GF-D8 (cell line): ENCODE data around the gene UBAC2.

Experiments used
- DNase-seq: peaks from one replicate; lab custom pipeline; 2025; lab: John Stamatoyannopoulos, UW

Gene UBAC2

DNA sequence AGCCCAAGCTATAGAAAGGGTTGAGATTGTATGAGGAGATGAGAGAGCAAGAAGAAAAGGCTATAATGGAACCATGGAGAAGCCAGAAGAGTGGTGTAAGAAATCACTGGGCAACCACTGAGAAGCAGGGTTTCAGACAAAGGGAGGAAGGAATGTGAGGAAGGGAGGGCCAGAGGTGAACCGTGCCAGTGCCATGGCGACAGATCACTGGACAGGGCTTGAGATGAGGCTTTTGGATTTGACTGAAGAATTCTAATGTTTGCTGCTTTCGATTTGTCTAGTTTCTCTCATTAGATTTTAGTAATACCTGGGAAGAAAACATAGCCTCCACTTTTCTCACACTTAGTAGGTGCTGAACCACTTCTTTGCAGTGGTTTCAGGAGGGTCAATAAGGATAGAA, 112.8 kb downstream of the UBAC2 start:
- DNase-seq = no peak

DNA sequence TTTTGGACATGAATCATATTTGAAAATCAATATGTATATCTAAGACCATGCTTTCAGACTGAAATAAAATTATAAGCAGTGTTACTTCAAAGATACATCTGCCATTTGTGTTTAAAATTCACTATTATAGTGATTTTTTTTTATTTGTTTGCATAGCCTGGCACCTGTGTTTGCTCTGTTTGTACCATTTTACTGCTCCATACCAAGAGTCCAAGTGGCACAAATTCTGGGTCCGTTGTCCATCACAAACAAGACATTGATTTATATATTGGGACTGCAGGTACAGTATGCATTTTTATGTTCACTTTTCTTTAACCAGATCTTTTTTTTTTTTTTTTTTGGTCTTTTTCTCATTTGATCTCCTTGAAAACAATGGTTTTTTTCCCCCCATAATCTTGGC, 113.3 kb downstream of the UBAC2 start:
- no peak for DNase-seq

DNA sequence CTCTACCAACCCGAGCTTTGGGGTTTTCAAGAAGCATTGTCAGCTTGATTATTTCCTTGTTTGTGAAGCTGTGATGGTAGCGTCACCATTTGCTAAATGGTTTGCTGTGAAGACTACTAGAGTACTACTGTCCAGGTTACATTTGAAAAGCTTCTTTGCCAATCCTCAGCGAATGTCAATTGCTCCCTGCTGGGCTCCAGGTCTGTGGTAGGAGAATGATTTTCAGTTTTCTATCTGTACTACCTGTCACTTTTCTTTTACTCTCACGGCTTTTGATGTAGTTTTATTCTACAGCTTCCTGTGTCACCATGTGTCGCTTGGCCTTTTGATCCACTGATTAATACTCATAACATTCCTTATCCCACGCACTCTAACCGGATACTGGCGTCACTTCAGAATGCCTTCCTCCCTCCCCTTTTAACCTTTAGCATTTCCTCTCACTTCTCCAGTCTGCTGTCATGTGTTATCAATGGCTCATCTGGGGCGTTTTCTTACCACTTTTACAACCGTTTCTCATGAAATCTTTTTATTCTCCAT, 114.1 kb downstream of the UBAC2 start:
- DNase-seq = no peak

DNA sequence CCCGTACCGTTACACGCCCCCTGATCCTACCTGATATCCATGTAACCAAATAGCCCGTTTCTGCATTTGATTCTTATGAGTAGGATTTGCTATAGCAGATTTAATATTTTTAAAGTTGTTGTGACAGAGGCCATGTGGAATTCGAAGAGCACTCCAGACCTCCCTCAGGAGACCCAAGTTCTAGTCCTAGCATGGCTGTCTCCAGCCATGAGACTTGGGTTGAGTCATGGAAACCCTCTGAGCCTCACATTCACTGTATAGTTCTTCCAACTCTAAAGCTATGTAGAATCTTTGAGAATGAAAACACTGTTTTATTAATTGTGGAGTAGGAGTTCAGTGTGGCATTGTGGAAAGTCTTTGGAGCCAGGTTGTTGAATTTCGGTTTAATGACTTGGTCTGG, 114.5 kb downstream of the UBAC2 start:
- DNase-seq = no peak

DNA sequence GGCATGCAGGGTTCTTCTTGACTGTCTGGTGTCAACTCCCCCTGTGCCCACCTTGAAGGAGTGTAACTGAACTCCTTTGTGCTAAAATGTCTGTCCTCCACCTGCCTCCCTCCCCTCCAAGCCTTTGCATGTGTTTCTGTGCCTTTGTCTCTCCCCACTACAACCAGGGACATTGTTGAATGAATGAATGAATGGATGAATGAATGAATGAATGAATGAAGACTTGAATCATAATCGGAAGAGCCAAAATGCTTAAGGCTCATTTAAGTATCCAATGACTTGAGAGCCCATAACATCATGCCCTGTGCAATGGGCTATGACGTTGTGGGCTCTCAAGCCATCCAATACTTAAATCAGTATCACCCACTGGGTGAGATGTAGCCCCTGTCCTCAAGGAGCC, 115.6 kb downstream of the UBAC2 start:
- no peak for DNase-seq

DNA sequence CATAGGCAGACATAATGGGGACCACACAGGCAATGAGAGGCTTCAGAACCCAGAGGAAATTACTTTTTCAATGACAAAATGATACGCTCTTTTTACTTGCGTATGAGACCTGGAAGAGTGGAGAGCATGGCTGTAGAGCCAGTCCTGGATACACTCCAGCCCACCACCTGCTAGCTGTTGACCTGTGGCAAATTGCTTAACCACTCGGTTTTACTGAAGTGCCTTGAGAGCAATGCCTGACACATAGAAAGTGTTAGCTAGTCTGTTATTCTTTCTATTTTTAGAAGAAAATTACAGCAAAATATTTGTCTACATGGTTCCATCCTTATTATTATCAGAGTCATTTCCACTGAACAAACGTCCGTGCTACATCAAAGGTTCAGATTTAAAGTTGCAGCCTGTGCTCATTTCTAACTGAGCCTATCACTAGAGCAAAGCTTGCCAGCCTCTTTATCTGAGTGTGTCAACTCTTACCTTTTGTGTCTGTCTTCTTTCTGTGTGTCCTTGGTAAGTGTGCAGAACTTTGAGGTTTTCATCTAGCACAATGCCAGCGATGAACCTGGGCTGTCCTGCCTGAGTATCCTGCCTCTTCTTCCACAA, 116.1 kb downstream of the UBAC2 start:
- DNase-seq = no peak

DNA sequence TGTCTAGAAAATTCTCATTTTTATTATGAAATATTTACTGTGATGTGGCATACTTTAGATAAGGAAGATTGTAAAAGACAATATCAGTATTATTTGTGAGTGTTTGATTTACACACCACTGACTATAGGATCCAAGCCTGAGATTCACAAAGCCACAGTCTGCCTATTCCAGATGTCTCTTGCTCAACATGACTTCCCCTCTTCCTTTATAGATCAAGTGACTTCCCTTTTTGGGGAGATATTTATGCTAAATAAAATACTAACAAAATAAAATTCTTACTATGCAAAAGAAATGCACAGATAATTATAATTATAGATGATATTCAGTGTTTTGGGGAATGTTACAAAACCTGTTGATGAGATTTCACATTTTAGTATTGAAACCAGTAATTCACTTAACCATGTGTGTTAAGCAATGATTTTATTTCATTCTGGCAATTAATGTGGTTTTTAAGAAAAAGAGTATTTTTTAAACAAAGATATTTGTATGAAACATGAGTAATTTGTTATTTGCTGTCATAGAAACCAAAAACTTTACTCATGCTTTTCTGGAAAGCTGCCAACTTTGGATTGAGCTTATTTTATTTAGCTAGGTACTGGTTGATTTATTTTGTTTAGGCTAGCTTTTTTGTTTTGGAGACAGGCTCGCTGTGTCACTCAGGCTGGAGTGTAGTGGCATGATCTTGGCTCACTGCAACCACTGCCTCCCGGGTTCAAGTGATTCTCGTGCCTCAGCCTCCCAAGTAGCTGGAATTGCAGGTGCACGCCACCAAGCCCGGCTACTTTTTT, 120.2 kb downstream of the UBAC2 start:
- DNase-seq = peak; percentile 88

DNA sequence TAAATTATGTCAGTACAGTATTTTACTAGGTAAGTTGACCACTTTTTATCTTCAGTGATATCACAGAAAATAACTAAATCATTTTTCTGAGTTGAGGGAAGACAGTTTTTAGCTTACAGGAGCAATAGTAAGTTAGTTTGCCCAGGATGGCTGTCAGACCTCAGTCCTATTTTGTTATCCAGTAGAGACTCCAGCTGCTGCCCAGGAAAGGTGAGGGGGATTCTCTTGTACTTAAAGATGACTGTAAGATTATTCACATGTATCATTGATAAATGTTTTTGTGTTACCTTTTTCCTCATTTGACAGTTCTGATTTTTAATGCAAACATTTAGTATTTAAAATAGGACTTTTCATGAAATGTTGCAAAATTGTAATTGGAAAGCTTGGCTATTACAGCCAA, 121.1 kb downstream of the UBAC2 start:
- no peak for DNase-seq

DNA sequence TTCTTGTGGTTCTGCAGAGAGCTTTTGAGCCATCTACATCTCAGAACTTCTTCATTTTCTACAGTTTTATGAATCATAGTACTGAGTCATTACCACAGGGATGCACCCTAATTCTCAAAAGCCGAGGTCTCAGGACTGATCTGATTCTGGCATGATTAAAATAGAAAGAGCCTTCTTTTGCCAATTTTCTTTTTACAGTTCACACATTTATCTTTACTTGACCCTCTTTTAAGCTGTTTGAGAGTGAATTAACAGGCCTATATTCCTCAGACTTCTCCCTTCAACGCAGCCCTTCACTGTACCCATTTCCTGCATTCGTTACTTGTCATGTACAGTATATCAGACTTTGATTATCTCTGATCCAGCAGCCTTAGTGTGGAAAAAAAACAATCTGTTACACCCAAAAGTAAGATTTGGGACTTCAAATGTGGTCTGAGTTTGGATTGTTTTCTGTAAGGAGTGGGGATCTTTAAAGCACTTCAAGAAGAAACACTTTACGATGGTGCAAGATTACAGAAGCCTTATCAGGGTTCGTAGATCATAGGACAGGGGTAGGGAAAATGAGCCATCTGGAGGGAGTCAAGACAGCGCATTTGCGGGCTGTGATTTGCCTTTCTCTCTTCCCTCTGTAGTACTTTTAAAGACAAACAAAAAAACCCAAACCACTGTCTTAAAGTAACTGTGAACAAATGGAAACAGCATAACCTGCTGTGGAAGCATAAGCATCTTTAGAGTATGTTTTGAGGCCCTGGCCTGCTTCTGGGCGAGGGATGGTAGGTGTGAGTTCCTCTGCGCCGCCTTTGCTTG, 121.8 kb downstream of the UBAC2 start:
- DNase-seq = peak; percentile 27

DNA sequence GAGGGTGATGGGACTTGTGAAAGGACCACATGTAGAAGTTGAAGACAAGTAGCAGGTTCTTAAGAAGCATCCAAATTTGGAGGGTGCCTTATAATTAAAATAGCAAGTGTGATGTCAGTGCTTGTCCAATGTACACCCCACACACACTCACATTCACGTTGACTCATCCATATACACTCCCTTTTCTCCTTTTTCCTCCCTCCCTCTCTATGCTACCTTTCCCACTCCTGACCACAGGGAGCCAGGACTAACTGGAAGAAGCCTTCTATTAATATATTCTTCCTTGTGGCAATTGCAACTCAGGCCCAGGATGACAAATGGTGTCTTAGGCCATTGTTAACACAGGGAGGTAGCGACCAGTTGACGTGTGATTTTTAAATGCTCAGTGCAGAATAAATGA, 122.8 kb downstream of the UBAC2 start:
- DNase-seq = no peak

DNA sequence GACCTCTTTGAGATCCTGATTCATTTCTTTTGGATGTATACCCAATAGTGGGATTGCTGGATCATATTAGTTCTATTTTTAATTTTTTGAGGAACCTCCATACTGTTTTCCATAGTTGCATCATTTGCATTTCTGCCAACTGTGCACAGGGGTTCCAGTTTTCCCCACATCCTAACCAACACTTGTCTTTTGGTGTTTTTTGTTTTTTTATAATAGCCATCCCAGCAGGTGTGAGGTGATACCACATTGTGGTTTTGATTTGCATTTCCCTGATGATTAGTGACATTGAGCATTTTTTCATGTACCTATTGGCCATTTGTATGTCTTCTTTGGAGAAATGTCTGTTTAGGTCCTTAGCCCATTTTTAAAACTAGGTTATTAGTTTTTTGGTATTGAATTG, 125.4 kb downstream of the UBAC2 start:
- DNase-seq = no peak

DNA sequence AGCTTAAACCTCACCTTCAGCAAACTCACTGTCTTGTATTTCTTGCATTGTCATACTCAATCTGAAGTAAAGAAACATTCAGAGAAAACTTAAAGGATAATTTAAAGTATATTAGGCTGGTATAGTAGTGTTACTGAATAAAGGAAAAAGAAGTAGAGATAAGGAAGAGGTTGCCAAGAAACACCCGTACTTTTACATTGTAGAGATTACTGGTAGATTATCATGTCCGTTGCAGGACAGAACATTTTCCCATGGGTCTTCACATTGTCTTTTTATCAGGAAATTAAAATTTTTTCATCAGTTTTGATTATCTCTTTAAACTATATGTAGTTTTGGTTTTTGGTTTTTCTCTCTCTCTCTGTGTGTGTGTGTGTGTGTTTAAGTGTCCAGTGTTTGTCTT, 126.5 kb downstream of the UBAC2 start:
- DNase-seq = no peak

DNA sequence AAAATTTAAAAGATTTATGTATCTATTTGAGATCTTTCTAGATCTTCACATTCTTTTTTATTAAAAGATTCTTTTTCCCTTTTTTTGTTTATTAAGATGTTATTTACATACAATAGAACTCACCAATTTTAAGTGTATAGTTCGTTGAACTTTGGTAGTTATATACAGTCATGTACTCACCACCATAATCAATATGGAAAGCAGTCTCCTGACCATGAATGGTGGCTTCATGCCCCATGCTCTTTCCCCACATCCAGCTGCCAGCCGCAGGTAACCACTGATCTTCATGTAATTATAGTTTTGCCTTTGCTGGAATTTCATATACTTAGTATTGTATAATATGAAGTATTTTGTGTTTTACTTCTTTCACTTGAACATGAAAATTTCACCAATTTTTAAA, 127.1 kb downstream of the UBAC2 start:
- DNase-seq = no peak

DNA sequence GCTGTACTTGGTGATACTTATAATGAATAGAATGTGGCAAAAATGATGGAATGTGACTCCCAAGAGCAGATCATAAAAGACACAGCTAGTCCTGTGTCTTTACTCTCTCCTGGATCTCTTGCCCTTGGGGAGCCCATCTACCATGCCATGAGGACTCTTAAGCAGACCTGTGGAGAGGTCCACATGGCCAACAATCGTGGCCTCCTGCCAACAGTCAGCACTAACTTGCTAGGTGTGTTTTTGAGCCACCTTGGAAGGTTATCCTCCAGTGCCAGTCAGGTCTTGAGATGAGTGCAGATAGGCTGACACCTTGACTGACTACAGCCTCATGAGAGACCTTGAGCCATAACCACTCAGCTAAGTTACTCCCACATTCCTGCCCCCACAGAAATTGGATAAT, 128.8 kb downstream of the UBAC2 start:
- no peak for DNase-seq

DNA sequence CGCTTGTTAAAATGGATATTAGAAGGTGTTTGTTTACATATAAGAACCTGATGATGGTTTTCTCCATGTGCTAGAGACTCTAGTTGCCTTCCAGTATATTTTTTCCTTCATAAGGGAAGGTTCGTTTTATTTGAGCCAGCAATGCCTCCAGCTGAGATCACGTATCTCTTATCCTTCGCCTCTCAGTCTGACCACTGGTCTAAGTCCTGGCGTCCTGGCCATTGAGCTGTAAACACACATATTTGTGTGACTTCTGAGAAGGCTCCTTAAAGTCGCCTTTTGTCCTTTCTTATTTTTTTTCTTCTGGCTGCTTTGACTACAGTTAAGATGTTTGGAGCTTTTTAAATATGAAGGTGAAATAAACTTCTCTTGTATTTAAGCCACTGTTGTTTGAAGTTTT, 130.3 kb downstream of the UBAC2 start:
- DNase-seq = no peak

DNA sequence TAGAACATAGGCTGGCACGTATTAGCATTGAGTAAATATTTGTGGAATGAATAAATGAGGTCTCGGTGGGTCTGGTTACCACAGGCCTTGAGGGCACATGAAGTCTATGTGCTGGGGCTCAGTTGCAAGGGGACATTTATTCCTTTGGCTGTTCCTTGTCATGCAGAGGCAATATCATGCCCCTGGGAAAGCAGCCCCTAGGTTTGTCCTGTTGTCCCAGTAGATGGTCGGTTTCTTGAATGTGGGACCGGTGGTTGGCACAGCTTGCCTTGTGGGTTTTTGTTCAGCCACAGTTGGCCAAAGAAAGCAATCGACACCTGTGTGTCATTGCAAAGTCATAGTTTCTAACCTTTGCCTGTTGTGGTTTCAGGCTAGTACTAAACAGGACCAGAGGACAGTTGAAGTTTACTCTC, 131.2 kb downstream of the UBAC2 start:
- DNase-seq = no peak

DNA sequence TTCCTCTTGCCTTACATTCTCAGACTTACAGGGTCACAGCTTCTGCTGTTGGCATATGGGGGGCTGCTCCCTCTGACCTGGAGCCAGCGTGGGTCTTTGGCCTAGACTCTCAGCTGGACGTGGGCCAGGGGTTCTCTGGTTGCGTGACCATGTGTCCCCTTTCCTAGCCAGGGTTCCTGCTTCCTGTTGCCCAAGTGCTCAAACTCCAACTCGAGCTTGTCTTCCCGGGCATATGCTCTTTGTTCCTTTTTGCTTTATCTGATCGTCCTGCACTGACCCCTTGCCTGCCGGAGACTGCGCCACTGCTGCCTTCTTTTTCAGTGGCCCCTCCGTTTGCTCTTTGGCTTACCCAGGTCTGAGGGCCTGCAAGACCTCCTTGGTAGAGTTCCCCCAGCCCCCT, 131.8 kb downstream of the UBAC2 start:
- DNase-seq = no peak

DNA sequence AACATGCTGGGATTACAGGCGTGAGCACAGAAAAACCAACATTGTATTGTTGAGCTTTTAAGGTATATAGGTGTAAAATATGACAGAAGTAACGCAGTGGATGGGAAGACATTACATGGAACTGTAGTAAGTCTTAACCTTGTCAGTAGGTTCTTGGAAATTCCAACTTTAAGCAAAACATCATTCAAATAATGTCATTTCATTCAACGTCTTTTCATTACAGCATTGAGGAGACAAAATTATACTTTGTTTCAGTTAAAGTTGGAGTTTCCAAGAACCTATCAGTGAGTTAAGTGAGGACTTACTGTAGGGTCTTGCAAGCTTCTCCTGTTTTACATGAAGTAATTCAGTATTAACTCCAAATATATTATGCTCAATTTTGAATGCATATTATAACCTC, 133.6 kb downstream of the UBAC2 start:
- no peak for DNase-seq

DNA sequence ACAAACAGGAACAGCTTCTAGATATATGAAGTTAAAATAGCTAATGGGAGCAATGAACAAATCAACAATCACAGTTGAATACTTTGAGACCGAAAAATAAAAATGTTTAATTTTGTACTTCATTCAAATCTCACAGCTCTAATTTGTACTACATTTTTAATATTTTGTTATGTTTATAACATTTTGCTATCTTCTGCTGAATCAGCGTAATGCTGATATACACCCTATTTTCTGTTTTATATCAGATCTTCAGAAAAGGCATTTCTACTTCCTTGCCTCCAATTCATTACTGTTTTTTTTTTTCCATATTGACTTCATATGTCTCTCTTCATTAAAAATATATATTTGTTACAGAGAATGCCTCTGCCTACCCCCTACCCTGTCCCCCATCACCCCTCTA, 134.4 kb downstream of the UBAC2 start:
- no peak for DNase-seq

DNA sequence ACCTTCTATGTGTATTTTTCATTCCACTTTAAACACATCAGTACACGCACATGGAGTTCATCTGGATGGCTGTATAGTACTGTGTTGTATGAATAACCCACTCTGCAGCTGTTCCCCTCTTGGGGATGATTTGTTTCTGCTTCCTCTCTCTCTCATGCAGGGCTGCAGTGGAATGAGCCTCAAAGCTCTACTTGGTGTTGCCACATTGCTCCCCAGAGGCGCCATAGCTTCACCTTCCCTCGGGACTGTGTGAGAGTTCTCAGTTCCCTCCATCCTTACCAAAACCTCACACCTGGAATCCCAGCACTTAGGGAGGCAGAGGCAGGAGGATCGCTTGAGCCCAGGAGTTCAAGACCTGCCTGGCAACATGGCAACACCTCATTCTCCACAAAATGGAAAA, 134.9 kb downstream of the UBAC2 start:
- peak; percentile 38 for DNase-seq

DNA sequence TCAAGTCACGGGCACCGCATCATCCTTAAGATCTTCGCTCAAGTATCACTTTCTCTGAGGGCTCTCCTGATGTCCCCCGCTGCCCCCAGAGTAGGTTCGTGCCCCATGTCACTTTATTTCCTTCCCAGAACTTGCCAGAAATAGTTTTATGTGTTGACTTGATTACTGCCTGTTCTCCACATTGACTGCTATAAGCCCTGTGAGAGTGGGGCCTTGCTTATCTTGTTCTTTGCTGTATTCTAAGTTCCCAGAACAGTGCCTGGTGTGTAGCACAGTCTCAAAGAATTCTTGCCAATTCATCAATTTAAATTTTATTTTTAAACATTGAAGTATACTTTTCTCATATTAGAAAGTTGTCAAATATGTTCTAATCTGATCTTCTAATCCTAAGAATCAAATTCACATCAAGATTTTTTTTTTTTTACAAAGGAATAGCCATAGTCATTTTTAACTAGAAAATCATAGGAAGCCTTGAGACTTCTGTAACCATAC, 138.6 kb downstream of the UBAC2 start:
- DNase-seq = no peak

DNA sequence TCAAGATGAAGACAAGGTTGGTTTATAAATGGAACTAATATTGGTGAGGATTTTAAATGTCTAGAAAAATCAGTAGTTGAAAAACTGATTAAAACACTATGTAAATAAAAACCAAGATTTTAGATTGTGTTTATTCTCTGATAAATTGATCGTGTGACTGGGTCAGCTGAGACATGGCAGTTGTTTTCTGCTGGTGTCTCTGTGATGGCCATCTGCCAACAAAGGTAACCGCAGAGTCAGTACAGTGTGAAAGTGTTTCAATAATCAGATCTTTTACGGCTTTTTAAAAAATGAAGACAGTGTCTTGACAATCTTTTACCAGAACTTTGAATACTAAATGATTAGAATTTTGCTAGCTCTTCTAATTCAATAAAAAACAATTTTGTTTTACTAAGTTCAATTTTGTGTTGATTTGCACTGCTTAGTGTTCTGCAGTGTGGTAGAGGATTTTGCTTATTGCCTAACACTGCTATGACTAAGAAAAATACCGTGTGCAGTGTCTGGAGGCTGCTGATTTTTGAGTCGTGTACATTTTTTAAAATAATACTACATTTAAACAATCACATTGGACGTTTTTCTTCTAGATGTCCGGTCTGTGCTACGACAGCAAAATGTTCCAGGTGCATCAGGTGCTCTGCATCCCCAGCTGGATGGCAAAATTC, 139.2 kb downstream of the UBAC2 start:
- no peak for DNase-seq
